GM12891 (cell line): ENCODE measurements around the gene VGLL1.

Source experiments
- DNase-seq: peaks from one replicate; pipeline ENCODE4 v3.0.0; 2011; ENCODE audit warnings: low spot score; ENCODE audit not compliant: insufficient read length
- FAIRE-seq: peaks from 2 replicates; lab custom pipeline; 2011; peaks lifted over from hg19 to GRCh38; lab: Jason Lieb, UNC
- PAX5 ChIP-seq: IDR thresholded peaks from 2 replicates; pipeline ENCODE4 v1.6.1; 2011; ENCODE audit warnings: low read length, moderate library complexity, mild to moderate bottlenecking; ENCODE audit not compliant: insufficient read depth, severe bottlenecking
- POLR2A ChIP-seq: IDR thresholded peaks from 2 replicates; pipeline ENCODE4 v1.6.1; 2011; ENCODE audit warnings: low read depth, low read length, control low read depth
- POLR2AphosphoS5 ChIP-seq: IDR thresholded peaks from 2 replicates; pipeline ENCODE4 v1.6.1; 2011; ENCODE audit warnings: low read depth, low read length, control low read depth
- POU2F2 ChIP-seq: IDR thresholded peaks from 2 replicates; pipeline ENCODE4 v1.6.1; 2011; ENCODE audit warnings: low read depth, mild to moderate bottlenecking, control low read depth, low read length, moderate library complexity
- SPI1 ChIP-seq: IDR thresholded peaks from 2 replicates; pipeline ENCODE4 v1.6.1; 2011; ENCODE audit warnings: low read depth, low read length, control low read depth
- TAF1 ChIP-seq: IDR thresholded peaks from 2 replicates; pipeline ENCODE4 v1.6.1; 2011; ENCODE audit warnings: low read depth, low read length, control low read depth

Gene VGLL1

DNA sequence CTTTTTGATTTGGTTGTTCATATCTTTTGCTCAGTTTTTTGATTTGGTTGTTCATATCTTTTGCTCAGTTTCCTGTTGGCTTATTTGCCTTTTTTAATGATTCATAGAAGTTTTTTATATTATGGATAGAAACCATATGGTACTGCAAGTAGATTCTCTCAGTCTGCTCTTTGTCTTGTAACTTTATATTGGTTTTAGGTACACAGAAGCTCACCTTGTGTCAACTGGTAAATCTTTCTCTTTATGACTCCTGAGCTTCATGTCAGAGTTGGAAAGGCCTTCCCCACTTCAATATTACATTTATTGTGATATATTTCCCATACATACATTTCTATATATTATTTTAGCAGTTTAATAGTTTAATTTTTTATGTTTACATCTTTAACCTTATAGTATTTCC lies 8.2 kb upstream of the VGLL1 start:
- no peak for FAIRE-seq
- no peak for TF ChIP-seq TAF1
- no peak for TF ChIP-seq POLR2A
- TF ChIP-seq POLR2AphosphoS5 = no peak
- TF ChIP-seq POU2F2 = no peak
- DNase-seq = no peak

DNA sequence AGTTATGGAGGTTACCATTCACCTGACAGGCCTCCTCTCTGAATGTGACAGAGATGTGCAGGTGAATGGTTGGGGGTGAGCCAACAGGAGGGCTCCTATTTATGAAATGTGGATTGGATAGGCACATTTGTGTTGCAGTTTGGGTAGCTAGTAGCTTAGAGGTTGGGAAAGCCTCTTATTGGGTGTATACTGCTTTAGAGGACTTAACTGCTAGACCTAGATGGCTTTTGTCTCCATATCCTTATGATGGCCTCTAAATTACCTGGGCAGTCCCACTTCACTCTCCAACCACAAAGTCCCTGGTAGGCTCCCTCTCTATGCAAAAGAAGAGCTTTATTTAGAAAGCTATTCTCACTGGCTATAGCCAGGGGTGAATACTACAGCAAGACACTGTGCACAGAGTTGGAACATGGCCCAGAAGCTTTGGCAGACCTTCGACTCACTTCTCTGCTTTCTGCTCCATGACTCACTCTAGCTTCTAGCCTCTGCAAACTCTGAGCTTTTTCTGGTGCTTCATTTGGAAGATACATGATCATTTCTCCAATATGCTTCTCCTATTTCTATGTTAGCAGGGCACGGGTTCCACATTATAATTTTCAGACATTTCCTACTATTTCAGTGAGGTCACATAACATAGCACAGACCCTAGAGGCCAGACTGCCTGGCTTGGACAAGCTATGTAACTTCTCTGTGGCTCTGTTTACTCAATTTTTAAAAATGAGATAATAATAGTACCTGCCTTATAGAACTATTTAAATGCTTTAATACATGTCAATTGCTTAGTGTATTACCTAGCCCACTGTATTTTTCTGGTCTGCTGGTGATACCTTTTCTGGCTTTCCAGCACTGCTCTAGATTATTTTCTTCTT lies 6.0 kb upstream of the VGLL1 start:
- FAIRE-seq = peak; percentile 72
- no peak for DNase-seq
- TF ChIP-seq TAF1 (no peak), SPI1 (no peak), POU2F2 (no peak), PAX5 (no peak), POLR2AphosphoS5 (no peak), POLR2A (no peak)

DNA sequence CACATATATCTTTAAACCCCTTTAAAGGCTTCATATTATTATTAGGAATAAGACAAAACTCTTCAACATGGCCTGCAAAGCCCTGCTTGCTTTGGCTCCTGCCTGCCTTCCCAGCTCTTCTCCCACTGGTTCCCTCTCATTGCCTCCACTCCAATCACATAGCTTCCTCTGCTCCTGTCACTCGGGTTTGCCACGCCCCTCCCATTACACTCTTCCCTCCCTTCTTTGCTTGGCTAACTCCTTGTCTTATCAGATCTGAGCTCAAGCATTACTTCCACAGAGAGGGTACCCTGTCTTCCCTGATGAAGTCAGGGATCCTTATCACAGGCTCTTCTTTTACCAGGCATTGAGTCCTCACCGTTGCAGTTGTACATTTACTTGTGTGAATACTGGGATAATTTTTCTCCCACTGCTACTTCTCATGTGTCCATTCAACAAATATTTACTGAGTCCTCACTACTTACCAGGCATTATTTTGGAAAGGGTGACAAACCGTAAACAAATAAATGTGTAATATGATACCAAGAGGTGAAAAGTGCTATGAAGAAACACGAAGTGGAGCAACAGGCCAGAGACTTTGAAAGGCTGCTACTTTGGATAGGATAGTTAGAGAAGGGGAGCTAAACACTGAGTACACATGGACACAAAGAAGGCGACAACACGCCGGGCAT lies 3.2 kb upstream of the VGLL1 start:
- TF ChIP-seq POU2F2 (no peak), PAX5 (no peak), POLR2A (no peak), POLR2AphosphoS5 (no peak), SPI1 (no peak), TAF1 (no peak)
- no peak for FAIRE-seq
- DNase-seq = no peak

DNA sequence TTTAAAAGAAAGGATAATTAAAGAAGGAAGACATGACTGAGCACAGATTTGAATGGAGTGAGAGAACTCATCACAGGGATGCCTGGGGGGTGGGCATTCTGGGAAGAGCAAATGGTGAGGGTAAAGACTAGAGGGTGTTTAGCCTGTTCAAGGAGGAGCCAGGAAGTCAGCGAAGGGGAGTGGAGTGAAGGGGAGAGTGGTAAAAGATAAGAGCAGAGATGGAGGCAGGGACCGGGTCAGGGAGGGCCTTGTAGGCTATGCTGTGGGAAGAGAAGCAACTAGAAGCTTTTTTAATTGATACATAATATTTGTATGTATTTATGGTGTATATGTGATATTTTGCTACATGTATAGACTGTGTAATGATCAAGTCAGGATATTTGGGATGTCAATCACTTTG lies 2.2 kb upstream of the VGLL1 start:
- no peak for DNase-seq
- no peak for FAIRE-seq
- TF ChIP-seq SPI1 = no peak
- TF ChIP-seq POLR2AphosphoS5 = no peak
- no peak for TF ChIP-seq PAX5
- TF ChIP-seq TAF1 = no peak
- no peak for TF ChIP-seq POU2F2
- TF ChIP-seq POLR2A = no peak

DNA sequence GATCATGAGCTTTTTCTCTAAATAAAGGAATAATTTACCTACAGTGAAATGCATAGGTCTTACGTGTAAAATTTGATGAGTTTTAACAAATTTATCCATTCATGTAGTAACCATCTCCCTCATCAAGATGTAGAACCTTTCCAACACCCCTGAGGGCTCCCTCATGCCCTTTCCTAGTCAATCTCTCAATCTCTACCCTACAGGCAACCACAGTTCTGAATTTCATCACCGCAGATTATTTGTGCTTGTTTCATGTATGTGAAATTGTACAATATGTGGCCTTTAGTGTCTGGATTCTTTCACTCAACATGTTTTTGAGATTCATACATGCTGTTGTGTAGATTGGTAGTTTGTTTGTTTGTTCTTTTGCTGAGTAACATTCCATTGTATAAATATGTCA lies 2.1 kb downstream of the VGLL1 start:
- TF ChIP-seq POU2F2 (no peak), TAF1 (no peak), SPI1 (no peak), PAX5 (no peak), POLR2AphosphoS5 (no peak), POLR2A (no peak)
- FAIRE-seq = no peak
- no peak for DNase-seq

DNA sequence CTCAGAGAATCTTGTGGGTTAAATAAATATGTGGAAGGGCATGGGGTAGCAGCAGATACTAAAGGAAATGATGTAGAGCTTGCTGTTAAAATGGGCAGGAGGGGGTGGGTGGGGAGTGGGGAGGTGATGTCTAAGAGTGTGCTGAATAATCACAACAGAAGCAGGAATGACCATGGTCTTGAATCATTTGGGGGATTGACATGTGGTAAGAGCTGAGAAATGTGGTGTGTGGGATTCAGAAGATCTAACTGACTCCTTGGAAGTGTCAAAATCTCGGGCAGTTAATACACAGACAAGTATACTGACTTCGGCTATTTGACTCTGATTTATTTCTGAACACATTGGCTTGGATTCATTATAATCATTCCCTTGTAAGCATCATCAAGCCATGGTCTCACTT lies 6.8 kb downstream of the VGLL1 start:
- DNase-seq (no peak), FAIRE-seq (no peak)
- TF ChIP-seq SPI1 (no peak), POU2F2 (no peak), PAX5 (no peak), TAF1 (no peak), POLR2AphosphoS5 (no peak), POLR2A (no peak)

DNA sequence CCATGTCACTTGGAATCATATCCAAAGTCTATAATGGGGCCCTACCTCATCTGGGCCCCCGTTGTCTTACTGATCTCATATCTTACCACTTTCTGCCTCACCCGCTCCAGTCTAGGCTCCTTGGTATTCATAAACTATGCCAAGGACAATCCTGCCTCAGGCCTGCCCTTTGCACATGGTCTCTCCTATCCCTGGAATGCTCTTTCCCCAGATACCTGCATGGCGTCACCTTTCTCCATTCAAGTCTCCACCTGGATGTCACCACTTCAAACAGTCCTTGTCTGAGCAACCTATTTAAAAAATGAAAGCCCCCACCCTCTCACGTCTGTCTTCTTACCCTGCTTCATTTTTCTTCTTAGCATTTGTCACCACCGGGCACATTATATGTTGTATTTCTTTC lies 8.2 kb downstream of the VGLL1 start:
- no peak for TF ChIP-seq POU2F2
- TF ChIP-seq POLR2A = no peak
- no peak for TF ChIP-seq SPI1
- TF ChIP-seq PAX5 = no peak
- TF ChIP-seq TAF1 = no peak
- TF ChIP-seq POLR2AphosphoS5 = no peak
- DNase-seq = no peak
- FAIRE-seq = no peak

DNA sequence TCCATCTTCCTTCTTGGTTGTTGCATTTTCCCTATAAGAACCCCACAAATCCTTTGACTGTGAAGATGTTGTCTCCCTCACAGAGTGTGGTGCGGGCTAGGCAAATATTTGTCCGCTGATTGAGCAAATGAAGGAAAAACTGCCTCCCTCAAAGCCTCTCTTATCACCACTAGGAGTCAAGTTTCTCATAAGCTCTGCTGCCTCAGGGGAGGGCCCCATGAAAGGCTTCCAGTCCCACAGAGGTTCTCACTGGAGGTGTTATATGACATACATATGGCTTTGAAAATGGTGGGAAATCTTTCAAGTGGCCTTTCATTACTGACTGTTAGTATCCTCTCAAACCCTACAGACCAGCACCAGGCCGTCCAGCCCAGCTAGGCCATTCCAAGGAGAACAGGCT lies 9.3 kb downstream of the VGLL1 start:
- no peak for FAIRE-seq
- no peak for DNase-seq

DNA sequence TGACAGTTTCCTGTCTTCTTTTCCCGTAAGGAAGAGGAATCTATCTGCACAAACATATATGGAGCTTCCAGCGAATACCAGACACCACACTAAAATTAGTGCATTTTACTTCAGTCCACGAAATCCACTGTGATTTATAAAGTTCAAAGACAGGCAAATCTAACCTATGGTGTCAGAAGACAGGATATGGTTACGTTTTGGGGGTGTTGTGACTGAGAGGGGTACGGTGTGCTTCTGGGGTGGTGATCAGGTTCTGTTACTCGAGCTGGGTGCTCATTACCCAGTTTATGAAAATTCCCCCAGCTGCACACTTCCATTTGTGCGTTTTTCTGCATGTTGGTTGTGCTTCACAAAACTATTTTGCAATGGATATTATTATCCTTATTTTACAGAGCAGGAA lies 10.3 kb downstream of the VGLL1 start:
- DNase-seq = no peak
- FAIRE-seq = no peak

More for the DNA sequence above, 9.3 kb downstream of the VGLL1 start:
- TF ChIP-seq POLR2A (no peak), PAX5 (no peak), SPI1 (no peak), POU2F2 (no peak), POLR2AphosphoS5 (no peak), TAF1 (no peak)

More for the DNA sequence above, 10.3 kb downstream of the VGLL1 start:
- TF ChIP-seq PAX5 (no peak), POU2F2 (no peak), SPI1 (no peak), POLR2AphosphoS5 (no peak), TAF1 (no peak)
